ENCODE results near the gene FGF5.

DNA sequence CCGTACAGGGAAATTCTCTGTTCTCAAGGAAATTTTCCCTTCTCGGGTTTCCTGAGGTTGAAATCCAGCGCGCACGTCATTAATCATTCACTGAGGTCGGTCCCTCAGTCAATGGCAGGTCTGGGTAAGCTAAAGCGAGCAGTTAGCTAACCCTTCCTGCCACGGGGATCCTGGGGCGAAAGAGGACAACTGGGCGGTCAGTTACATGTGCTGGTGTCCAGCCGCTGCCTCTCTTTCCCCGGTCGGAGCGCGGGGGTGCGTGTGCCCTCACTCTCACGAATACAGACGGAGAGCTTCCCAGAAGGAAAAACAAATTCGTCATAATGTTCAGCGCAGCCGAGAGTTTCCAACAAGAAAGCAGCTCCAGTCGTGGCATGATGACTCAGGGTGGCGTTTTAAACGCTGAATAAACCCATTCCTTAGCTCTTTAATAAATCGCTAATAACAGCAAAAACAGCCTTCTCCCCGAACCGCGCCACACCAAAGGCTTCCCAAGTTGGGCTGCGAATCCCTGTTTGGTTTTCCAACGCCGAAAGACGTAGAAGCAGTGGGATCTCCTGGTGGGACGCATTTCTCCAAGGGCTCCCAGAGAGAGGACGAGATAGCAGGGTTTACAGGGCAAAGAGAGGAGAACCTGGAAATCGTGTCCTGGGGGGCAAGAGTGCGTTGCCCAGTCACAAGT lies 752 bp upstream of the FGF5 start:
- TF ChIP-seq, protein P1, sequence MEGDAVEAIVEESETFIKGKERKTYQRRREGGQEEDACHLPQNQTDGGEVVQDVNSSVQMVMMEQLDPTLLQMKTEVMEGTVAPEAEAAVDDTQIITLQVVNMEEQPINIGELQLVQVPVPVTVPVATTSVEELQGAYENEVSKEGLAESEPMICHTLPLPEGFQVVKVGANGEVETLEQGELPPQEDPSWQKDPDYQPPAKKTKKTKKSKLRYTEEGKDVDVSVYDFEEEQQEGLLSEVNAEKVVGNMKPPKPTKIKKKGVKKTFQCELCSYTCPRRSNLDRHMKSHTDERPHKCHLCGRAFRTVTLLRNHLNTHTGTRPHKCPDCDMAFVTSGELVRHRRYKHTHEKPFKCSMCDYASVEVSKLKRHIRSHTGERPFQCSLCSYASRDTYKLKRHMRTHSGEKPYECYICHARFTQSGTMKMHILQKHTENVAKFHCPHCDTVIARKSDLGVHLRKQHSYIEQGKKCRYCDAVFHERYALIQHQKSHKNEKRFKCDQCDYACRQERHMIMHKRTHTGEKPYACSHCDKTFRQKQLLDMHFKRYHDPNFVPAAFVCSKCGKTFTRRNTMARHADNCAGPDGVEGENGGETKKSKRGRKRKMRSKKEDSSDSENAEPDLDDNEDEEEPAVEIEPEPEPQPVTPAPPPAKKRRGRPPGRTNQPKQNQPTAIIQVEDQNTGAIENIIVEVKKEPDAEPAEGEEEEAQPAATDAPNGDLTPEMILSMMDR (IDR thresholded peaks at IDR 0.05 in 4 of 5, conservative IDR thresholded peaks at IDR 0.05 in 1 of 5), result no peak
- TF ChIP-seq POLR2A (IDR thresholded peaks at IDR 0.05), result no peak

All from gastrocnemius medialis (tissue), 4 donors.